Epithelial cell of prostate (primary cell): ENCODE results near the gene RNF182.
"Not testable (repeated sequence)": the region's sequence is repeated elsewhere in the genome, so short reads cannot be mapped to it uniquely, and the experiment has no call there.

Experiments
- DNase-seq: peaks from one replicate; pipeline ENCODE4 v3.0.0-alpha.2; 2011; ENCODE audit warnings: low read depth, low spot score
- H3K27ac ChIP-seq: fragments of 450-650 bp; 2 replicates; pipeline ENCODE4 v1.5.1; 2017; ENCODE audit warnings: mild to moderate bottlenecking

The RNF182 gene

DNA sequence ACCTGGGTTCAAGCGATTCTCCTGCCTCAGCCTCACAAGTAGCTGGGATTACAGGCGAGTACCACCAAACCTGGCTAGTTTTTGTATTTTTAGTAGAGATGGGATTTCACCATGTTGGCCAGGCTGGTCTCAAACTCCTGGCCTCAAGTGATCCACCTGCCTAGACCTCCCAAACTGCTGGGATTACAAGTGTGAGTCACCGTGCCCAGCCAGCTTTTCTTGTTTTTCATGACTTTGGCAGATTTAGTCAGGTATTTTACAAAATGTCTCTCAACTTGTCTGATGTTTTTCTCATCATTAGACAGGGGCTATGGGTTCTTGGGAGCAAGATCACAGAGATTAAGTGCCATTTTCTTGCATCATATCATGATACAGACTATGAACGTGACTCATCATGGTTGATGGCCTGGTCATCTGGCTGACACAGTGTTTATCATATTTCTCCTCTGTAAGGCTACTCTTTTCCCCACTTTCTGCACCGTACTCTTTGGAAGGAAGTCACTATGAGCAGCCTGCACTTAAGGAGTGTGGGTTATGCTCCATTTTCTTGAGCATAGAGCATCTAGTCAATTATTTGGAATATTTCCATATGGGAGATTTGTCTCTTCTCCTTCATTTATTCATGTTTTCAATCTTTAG, 67.8 kb downstream of the RNF182 start:
- peak; percentile 34 for DNase-seq
- peak overlapping the region; percentile 39 for H3K27ac ChIP-seq

GRCh38 chr6:13993416-13993815, 68.7 kb downstream of the RNF182 start:
- DNase-seq = no peak
- H3K27ac ChIP-seq = no peak overlapping the region

DNA sequence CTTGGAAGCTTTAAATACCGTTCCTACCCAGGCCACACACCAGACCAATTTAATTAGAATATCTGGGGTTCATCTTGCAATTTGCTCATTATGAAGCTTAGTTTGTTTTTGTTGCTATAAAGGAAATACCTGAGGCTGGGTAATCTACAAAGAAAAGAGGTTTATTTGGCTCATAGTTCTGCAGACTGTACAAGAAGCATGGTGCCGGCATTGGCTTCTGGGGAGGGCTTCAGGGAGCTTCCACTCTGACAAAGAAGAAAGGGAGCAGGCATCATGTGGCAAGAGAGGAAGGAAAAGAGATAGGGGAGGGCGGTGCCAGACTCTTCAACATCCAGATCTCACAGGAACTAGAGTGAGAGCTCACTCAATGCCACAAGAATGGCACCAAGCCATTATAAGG, 73.6 kb downstream of the RNF182 start:
- no peak for DNase-seq
- H3K27ac ChIP-seq = no peak overlapping the region

DNA sequence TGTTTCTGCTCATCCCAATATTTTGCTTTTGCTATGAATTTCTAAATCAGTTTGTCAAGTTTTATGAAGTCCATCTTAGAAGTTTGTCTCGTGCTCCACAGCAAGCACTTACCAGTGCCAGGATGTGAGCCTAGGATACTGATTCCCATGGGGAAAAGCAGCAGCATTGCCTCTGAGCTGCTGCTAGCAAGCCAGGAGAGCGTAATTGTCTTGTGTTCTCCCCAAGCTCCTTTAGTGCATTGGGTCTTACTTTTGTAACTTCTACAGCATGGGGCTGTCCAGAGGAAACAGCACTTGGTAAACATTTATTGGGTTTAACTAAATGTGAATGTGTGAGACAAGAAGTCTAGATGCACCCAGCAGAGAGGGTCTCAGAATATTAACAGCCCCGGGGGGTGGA, 76.1 kb downstream of the RNF182 start:
- no peak for DNase-seq
- H3K27ac ChIP-seq = peak overlapping the region; percentile 59

DNA sequence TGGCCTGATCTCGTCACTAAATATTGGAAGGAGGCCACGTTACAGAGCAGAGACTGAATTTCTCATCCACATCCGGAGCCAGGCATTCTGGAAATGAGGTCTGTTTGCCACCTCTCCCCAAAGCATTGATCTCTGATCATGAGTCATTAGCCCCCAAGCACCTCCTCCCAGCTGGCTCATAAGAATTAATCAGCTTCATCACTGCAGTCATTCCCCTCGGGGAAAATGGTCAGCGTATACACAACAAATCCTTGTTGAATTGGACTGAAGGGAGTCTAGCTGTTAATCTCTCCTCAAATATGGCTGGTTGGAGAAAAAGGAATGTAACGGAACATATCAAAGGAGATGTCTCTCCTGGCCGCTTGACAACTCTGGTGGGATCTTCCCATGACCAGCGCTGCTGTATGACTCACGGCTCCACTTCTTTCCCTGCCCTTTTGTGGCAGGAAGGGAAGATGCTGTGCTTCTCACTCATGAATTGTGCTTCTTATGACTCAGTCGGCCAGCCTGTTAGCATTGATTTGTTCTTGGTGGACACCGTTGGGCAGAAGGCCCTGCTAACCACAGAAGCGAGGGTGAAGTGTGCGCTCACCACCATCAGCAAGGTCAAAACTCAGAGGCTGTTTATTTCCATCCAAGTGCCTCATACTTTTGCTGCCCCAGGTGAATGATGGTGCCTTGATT, 76.7 kb downstream of the RNF182 start:
- H3K27ac ChIP-seq = peak overlapping the region; percentile 59
- DNase-seq = peak; percentile 91

GRCh38 chr6:14002176-14002947, 77.6 kb downstream of the RNF182 start:
- peak overlapping the region; percentile 59 for H3K27ac ChIP-seq
- DNase-seq = no peak

GRCh38 chr6:14004258-14004657, 79.5 kb downstream of the RNF182 start:
- no peak overlapping the region for H3K27ac ChIP-seq
- no peak for DNase-seq

GRCh38 chr6:14008809-14009208, 84.1 kb downstream of the RNF182 start:
- no peak for DNase-seq
- no peak overlapping the region for H3K27ac ChIP-seq

DNA sequence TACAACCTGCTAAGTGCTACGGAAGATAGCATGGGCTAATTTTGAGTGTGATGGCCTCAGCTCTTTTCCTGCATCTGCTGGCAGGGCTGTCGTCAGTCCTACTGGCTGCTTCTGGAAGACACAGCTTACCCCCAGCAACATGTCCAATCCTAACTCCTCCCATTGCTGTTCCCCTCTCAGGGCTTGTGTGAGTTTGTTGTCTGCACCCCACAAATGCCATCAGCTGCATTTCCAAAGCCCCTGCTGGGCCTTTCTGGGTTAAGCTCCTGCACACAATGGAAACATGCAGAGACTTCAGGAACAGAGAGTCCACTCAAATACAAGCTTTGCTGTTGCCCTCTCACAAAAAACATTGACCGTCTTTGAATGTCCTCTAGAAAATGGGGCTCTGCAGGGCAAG, 84.7 kb downstream of the RNF182 start:
- DNase-seq = no peak
- H3K27ac ChIP-seq = no peak overlapping the region

DNA sequence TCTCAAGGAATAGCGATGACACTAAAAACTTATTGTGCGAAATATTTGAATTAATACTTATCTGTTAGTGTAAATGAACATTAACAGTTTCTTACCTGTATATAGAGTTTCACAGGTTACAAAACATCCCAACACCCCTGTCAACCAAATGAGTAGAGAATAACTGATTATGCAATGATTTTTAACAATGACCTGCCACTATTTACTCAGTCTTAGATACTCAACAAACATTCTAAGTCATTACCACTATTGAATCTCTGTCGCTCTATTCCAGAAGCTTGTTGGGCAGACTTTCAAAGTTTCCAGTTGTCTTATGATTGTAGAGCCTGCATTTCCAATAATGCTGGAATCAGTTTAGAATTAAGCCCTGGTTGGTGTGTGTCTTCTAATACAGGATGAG, 85.5 kb downstream of the RNF182 start:
- DNase-seq = no peak
- H3K27ac ChIP-seq = no peak overlapping the region

DNA sequence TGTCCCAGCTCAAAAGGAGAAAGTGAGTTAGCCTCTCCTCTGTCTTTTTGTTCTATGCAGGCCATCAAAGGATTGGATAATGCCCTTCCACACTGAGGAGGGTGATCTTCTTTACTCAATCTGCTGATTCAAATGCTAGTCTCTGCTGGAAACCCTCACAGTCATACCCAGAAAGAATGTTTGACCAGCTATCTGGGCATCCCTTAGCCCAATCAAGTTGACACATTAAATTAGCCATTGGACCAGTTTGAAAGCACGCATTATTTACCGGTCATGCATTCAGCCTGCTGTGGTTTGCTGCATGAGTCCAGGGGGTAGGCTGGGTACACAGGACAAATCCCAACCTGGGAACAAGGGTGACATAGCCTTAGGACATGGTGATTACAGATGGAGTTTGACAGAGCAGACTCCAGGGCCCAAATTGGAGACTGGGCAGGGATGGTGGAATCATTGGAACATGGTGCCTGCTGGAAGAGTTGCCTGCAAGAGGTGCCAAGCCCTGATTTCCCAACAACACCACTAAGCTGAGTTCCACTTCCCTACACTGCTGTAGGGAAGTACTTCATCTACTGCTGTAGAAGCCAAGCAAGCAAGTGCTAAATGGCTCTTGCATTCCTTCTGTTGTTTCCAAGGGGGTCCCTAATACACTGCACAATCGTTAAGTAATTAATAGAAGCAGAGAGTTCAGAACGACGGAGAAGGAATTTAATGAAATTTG, 87.7 kb downstream of the RNF182 start:
- DNase-seq = no peak
- no peak overlapping the region for H3K27ac ChIP-seq

DNA sequence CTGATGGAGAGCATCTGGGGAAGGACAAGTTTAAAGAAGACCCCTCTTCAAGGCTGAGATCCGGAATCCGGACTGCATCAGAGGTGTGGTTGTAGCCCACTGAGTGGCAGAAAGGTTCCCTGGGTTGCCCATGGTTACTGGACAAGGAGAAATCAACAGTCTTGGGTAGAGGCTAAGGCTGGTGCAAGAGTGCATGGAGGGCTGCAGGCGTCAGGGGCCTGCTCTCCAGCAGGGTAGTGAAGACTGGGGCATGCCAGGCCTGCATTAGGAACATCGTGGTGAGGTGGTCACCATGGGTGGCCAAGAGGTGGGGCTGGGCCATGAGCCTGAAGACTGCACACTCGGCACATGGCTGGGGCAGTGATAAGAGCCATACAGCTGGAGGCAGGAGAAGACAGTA, 91.2 kb downstream of the RNF182 start:
- H3K27ac ChIP-seq = no peak overlapping the region
- no peak for DNase-seq

- DNase-seq = no peak
- H3K27ac ChIP-seq = no peak overlapping the region
Measured at GRCh38 chr6:14016432-14016831, 91.7 kb downstream of the RNF182 start.

DNA sequence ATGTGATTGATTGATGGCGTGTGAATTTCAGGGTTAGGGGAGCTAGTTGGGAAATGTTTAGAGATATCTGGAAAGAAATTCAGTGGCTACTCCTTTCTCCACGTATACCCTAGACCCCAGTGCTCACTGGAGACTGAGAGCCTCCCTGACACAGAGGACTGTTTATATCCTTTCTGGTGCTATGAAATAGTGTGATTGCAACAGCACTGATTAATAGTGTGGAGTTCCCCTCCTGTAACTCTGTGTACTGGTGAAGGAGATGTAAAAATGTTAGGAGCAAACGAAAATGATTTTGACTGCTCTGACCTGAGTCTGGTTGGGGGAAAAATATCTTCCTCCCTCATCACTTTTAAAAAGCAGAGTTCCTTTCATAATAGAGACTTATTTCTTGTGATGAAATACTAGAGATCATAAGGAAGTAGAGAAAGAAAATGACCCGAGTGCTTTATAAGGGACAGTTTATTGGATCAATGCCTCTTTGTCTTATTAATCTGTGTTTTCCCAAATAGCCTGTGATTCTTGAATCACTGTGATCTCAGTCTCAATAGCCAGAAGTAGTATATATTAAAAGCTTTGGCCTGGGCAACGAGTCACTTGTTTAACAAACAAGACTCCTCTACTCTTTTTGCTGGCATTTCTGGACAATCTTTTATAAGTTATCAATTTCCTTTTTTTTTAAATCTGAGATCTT, 92.3 kb downstream of the RNF182 start:
- DNase-seq = no peak

DNA sequence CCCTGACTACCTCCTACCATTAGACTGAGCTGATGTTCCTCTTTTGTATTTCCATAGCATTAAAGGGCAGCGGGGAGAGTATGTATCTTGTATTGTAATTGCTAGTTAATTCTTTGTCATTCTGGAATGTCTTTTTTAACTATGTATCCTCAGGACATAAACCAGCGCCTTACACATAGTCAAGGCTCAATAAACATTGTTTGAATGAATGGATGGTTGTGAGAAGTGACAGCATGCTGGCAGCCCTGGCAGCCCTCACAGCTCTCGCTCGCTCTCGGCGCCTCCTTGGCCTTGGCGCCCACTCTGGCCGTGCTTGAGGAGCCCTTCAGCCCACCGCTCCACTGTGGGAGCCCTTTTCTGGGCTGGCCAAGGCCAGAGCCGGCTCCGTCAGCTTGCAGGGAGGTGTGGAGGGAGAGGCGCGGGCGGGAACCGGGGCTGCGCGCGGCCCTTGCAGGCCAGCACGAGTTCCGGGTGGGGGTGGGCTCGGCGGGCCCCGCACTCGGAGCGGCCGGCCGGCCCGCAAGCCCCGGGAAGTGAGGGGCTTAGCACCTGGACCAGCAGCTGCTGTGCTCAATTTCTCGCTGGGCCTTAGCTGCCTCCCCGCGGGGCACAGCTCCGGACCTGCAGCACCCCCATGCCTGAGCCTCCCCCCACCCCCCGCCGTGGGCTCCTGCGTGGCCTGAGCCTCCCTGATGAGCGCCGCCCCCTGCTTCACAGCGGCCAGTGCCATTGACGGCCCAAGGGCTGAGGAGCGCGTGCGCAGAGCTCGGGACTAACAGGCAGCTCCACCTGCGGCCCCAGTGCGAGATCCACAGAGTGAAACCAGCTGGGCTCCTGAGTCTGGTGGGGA, 93.1 kb downstream of the RNF182 start:
- no peak overlapping the region for H3K27ac ChIP-seq
- no peak for DNase-seq

More for the DNA sequence above, 92.3 kb downstream of the RNF182 start:
- no peak overlapping the region for H3K27ac ChIP-seq

GRCh38 chr6:14018559-14018958, 93.8 kb downstream of the RNF182 start:
- H3K27ac ChIP-seq = not testable (repeated sequence)

GRCh38 chr6:14020551-14020950, 95.8 kb downstream of the RNF182 start:
- DNase-seq = no peak
- H3K27ac ChIP-seq = no peak overlapping the region

More at GRCh38 chr6:14018559-14018958, 93.8 kb downstream of the RNF182 start:
- DNase-seq = not testable (repeated sequence)

DNA sequence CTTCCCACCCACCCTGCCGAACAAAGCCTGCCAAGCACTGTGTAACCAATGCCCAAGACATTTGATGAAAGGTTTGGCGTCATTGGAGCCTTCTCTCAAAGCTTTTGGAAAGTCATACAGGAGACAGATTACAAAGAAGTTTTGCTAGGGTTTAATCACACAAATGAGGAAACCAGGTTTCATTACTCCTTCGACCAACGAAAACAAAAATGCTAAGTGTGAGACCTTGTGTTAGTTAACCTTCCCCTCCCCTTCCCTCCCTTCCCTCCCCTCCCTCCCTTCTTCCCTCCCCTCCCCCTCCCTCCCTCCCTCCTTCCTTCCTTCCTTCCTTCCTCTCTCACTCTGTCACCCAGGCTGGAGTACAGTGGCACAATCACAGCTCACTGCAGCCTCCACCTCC, 96.7 kb downstream of the RNF182 start:
- no peak for DNase-seq
- H3K27ac ChIP-seq = no peak overlapping the region

DNA sequence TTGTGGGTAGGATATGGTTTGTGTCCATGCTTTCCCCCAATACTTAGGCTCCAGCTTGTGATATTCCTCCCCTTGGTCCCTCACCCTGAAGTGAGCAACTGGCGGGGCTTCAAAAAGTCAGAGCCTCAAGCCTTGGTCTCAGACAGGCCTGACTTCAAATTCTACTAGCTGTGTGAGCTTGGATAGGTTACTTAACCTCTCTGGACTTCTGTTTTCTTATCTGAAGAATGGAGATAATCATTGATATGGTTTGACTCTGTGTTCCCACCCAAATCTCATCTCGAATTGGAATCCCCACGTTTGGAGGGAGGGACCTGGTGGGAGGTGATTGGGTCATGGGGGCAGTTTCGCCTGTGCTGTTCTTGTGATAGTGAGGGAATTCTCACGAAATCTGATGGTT, 97.9 kb downstream of the RNF182 start:
- no peak for DNase-seq
- no peak overlapping the region for H3K27ac ChIP-seq
